PFSK-1 (cell line): ENCODE measurements around the gene KCNIP1.

ENCODE experiments used
- POLR2AphosphoS5 ChIP-seq: IDR thresholded peaks from 2 replicates; pipeline ENCODE4 v1.6.1; 2012; ENCODE audit warnings: low read depth, mild to moderate bottlenecking, control low read depth, low read length, moderate library complexity
- TAF1 ChIP-seq: IDR thresholded peaks from 2 replicates; pipeline ENCODE4 v1.6.1; 2012; ENCODE audit warnings: low read length, control low read depth, borderline replicate concordance; ENCODE audit not compliant: insufficient read depth
- TF ChIP-seq, protein P1 (sequence below), 2 experiments: IDR thresholded peaks; 2 replicates each; pipeline versions ENCODE4 v1.6.1 to v1.8.0; 2011 to 2012; ENCODE audit warnings: low read depth in 2 of 2, low read length in 2 of 2, control low read depth in 1 of 2, inconsistent platforms in 1 of 2, mild to moderate bottlenecking in 1 of 2, moderate library complexity in 1 of 2; ENCODE audit not compliant: insufficient read depth in 1 of 2

- TF ChIP-seq POLR2AphosphoS5 (no peak), TAF1 (no peak)
- TF ChIP-seq, protein P1, sequence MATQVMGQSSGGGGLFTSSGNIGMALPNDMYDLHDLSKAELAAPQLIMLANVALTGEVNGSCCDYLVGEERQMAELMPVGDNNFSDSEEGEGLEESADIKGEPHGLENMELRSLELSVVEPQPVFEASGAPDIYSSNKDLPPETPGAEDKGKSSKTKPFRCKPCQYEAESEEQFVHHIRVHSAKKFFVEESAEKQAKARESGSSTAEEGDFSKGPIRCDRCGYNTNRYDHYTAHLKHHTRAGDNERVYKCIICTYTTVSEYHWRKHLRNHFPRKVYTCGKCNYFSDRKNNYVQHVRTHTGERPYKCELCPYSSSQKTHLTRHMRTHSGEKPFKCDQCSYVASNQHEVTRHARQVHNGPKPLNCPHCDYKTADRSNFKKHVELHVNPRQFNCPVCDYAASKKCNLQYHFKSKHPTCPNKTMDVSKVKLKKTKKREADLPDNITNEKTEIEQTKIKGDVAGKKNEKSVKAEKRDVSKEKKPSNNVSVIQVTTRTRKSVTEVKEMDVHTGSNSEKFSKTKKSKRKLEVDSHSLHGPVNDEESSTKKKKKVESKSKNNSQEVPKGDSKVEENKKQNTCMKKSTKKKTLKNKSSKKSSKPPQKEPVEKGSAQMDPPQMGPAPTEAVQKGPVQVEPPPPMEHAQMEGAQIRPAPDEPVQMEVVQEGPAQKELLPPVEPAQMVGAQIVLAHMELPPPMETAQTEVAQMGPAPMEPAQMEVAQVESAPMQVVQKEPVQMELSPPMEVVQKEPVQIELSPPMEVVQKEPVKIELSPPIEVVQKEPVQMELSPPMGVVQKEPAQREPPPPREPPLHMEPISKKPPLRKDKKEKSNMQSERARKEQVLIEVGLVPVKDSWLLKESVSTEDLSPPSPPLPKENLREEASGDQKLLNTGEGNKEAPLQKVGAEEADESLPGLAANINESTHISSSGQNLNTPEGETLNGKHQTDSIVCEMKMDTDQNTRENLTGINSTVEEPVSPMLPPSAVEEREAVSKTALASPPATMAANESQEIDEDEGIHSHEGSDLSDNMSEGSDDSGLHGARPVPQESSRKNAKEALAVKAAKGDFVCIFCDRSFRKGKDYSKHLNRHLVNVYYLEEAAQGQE (IDR thresholded peaks at IDR 0.05; ENCODE audit: insufficient read depth in 1 of 2, low read depth in 2 of 2, low read length in 2 of 2): no peak
Observed at GRCh38 chr5:170782438-170782837, 278.6 kb downstream of the KCNIP1 start.
